ENCODE results near the gene MIDN.
A peak's percentile ranks its signal among the peaks of the same experiment; 100 is the strongest.

Gene MIDN

GRCh38 chr19:1271528-1272422, 23.4 kb downstream of the MIDN start:
- Histone ChIP-seq H3K27me3 (ENCODE audit: insufficient read depth, low read length) (peaks cover 10% of the 10 kb centered on the region), H3K9ac (ENCODE audit: low read depth, low read length) (no peak overlapping the region), H3K4me3 (ENCODE audit: low read length) (no peak overlapping the region), H3K27ac (ENCODE audit: low read depth, low read length) (peak overlapping the region; percentile 26; the same call in 1 of the 2 replicates), H3K36me3 (ENCODE audit: insufficient read depth, low read length) (peaks cover 48% of the 10 kb centered on the region), H3K9me3 (ENCODE audit: insufficient read depth, low read depth, low read length) (no peaks in the 10 kb centered on the region), H3K4me1 (ENCODE audit: insufficient read depth, low read length) (peaks cover 25% of the 10 kb centered on the region)
- 95% methylated on average over 37 of the region's 37 CpGs for WGBS

- WGBS, result 95% methylated on average over 33 of the region's 33 CpGs
- Histone ChIP-seq H3K27me3 (ENCODE audit: insufficient read depth, low read length) (peaks cover 4% of the 10 kb centered on the region; the same call in 1 of the 2 replicates), H3K4me1 (ENCODE audit: insufficient read depth, low read length) (peaks cover 25% of the 10 kb centered on the region), H3K27ac (ENCODE audit: low read depth, low read length) (no peak overlapping the region; the same call in 1 of the 2 replicates), H3K9ac (ENCODE audit: low read depth, low read length) (0 out of 2 replicates have a peak overlapping the region, but pooled peaks have one; percentile 16), H3K36me3 (ENCODE audit: insufficient read depth, low read length) (peaks cover 55% of the 10 kb centered on the region), H3K4me3 (ENCODE audit: low read length) (no peak overlapping the region), H3K9me3 (ENCODE audit: insufficient read depth, low read depth, low read length) (no peaks in the 10 kb centered on the region)
Observed at GRCh38 chr19:1272423-1273262, 24.3 kb downstream of the MIDN start.

GRCh38 chr19:1273263-1274041, 25.1 kb downstream of the MIDN start:
- Histone ChIP-seq H3K4me3 (ENCODE audit: low read length) (no peak overlapping the region), H3K27ac (ENCODE audit: low read depth, low read length) (peak overlapping the region; percentile 100), H3K4me1 (ENCODE audit: insufficient read depth, low read length) (peaks cover 18% of the 10 kb centered on the region), H3K27me3 (ENCODE audit: insufficient read depth, low read length) (no peaks in the 10 kb centered on the region), H3K9me3 (ENCODE audit: insufficient read depth, low read depth, low read length) (no peaks in the 10 kb centered on the region), H3K36me3 (ENCODE audit: insufficient read depth, low read length) (peaks cover 55% of the 10 kb centered on the region), H3K9ac (ENCODE audit: low read depth, low read length) (peak overlapping the region; percentile 100)
- WGBS, result 94% methylated on average over 25 of the region's 25 CpGs

GRCh38 chr19:1274081-1274851, 25.9 kb downstream of the MIDN start:
- H3K9ac ChIP-seq (ENCODE audit: low read depth, low read length), result peak overlapping the region; percentile 100
- no peaks in the 10 kb centered on the region for H3K27me3 ChIP-seq (ENCODE audit: insufficient read depth, low read length)
- peak overlapping the region; percentile 100 for H3K27ac ChIP-seq (ENCODE audit: low read depth, low read length)
- peaks cover 61% of the 10 kb centered on the region for H3K36me3 ChIP-seq (ENCODE audit: insufficient read depth, low read length)
- peak overlapping the region; percentile 90 for H3K4me3 ChIP-seq (ENCODE audit: low read length)
- 87% methylated on average over 46 of the region's 46 CpGs for WGBS
- no peaks in the 10 kb centered on the region for H3K9me3 ChIP-seq (ENCODE audit: insufficient read depth, low read depth, low read length)
- peaks cover 13% of the 10 kb centered on the region for H3K4me1 ChIP-seq (ENCODE audit: insufficient read depth, low read length)

- H3K4me1 ChIP-seq (ENCODE audit: insufficient read depth, low read length), result peaks cover 13% of the 10 kb centered on the region
- H3K27ac ChIP-seq (ENCODE audit: low read depth, low read length), result peak overlapping the region; percentile 100
- H3K9ac ChIP-seq (ENCODE audit: low read depth, low read length), result peak overlapping the region; percentile 100
- no peaks in the 10 kb centered on the region for H3K27me3 ChIP-seq (ENCODE audit: insufficient read depth, low read length)
- peak overlapping the region; percentile 90 for H3K4me3 ChIP-seq (ENCODE audit: low read length)
- H3K9me3 ChIP-seq (ENCODE audit: insufficient read depth, low read depth, low read length), result no peaks in the 10 kb centered on the region
- WGBS, result 42% methylated on average over 44 of the region's 44 CpGs
- peaks cover 65% of the 10 kb centered on the region for H3K36me3 ChIP-seq (ENCODE audit: insufficient read depth, low read length)
Observed at GRCh38 chr19:1274852-1275259, 26.5 kb downstream of the MIDN start.

GRCh38 chr19:1275260-1275975, 27.0 kb downstream of the MIDN start, which contains the start of gene FAM174C:
Gene FAM174C, plus strand, starts transcription at chr19:1275530. Its CDS starts 20 bp downstream, at chr19:1275550.
- Histone ChIP-seq H3K9me3 (ENCODE audit: insufficient read depth, low read depth, low read length) (no peaks in the 10 kb centered on the region), H3K4me1 (ENCODE audit: insufficient read depth, low read length) (peaks cover 13% of the 10 kb centered on the region), H3K36me3 (ENCODE audit: insufficient read depth, low read length) (peaks cover 64% of the 10 kb centered on the region), H3K4me3 (ENCODE audit: low read length) (peak within 1 kb of the TSS; percentile 90), H3K27ac (ENCODE audit: low read depth, low read length) (peak within 1 kb of the TSS; percentile 100), H3K9ac (ENCODE audit: low read depth, low read length) (peak within 1 kb of the TSS; percentile 100), H3K27me3 (ENCODE audit: insufficient read depth, low read length) (no peaks in the 10 kb centered on the region)
- WGBS, result under 1% methylated on average over 96 of the region's 98 CpGs

- WGBS, result 15% methylated on average over 43 of the region's 43 CpGs
- H3K36me3 ChIP-seq (ENCODE audit: insufficient read depth, low read length), result peaks cover 57% of the 10 kb centered on the region
- no peaks in the 10 kb centered on the region for H3K9me3 ChIP-seq (ENCODE audit: insufficient read depth, low read depth, low read length)
- H3K4me3 ChIP-seq (ENCODE audit: low read length), result peak overlapping the region; percentile 90
- H3K4me1 ChIP-seq (ENCODE audit: insufficient read depth, low read length), result peaks cover 7% of the 10 kb centered on the region
- H3K9ac ChIP-seq (ENCODE audit: low read depth, low read length), result peak overlapping the region; percentile 91
- peak overlapping the region; percentile 88 for H3K27ac ChIP-seq (ENCODE audit: low read depth, low read length)
- no peaks in the 10 kb centered on the region for H3K27me3 ChIP-seq (ENCODE audit: insufficient read depth, low read length)
Observed at GRCh38 chr19:1275976-1276627, 27.7 kb downstream of the MIDN start.

- Histone ChIP-seq H3K4me3 (ENCODE audit: low read length) (peak overlapping the region; percentile 90), H3K27ac (ENCODE audit: low read depth, low read length) (no peak overlapping the region), H3K4me1 (ENCODE audit: insufficient read depth, low read length) (peaks cover 6% of the 10 kb centered on the region), H3K27me3 (ENCODE audit: insufficient read depth, low read length) (no peaks in the 10 kb centered on the region), H3K9me3 (ENCODE audit: insufficient read depth, low read depth, low read length) (no peaks in the 10 kb centered on the region), H3K9ac (ENCODE audit: low read depth, low read length) (peak overlapping the region; percentile 91; the same call in 1 of the 2 replicates), H3K36me3 (ENCODE audit: insufficient read depth, low read length) (peaks cover 52% of the 10 kb centered on the region)
- 90% methylated on average over 10 of the region's 10 CpGs for WGBS
Observed at GRCh38 chr19:1276628-1277022, 28.2 kb downstream of the MIDN start.

- H3K36me3 ChIP-seq (ENCODE audit: insufficient read depth, low read length), result peaks cover 48% of the 10 kb centered on the region
- no peaks in the 10 kb centered on the region for H3K9me3 ChIP-seq (ENCODE audit: insufficient read depth, low read depth, low read length)
- 95% methylated on average over 15 of the region's 15 CpGs for WGBS
- H3K27ac ChIP-seq (ENCODE audit: low read depth, low read length), result no peak overlapping the region
- H3K27me3 ChIP-seq (ENCODE audit: insufficient read depth, low read length), result no peaks in the 10 kb centered on the region
- H3K9ac ChIP-seq (ENCODE audit: low read depth, low read length), result no peak overlapping the region
- no peak overlapping the region for H3K4me3 ChIP-seq (ENCODE audit: low read length)
- H3K4me1 ChIP-seq (ENCODE audit: insufficient read depth, low read length), result peaks cover 6% of the 10 kb centered on the region
Observed at GRCh38 chr19:1277061-1277460, 28.7 kb downstream of the MIDN start.
